IMR-90 (cell line): ENCODE data around the gene PCDHGA6. TPM values are rescaled to one million over a fixed set of nuclear protein-coding genes. Genes with fewer than 3 reads are reported as not detected.

Source experiments
- ATAC-seq: fragments of 200-7000 bp; cut with Tn5 transposase; 2 replicates; pipeline ENCODE4 v1.9.1; 2020; ENCODE audit warnings: low read depth, mild to moderate bottlenecking, moderate library complexity
- BruUV-seq: library from RNA; stranded (reverse); fragments of 400-500 nt; replicated peaks from 2 replicates; lab custom pipeline; 2021; lab: Mats Ljungman, UMichigan
- CTCF ChIA-PET: fragments of 300-600 bp; formaldehyde crosslinking; extraction: SDS; loops from one replicate; lab custom pipeline; 2021; ENCODE audit warnings: antibody characterized with exemption; lab: Yijun Ruan, JAX
- POLR2A ChIA-PET: fragments of 300-600 bp; sonication (Branson Sonifier 250); formaldehyde crosslinking; loops from one replicate; lab custom pipeline; 2022; ENCODE audit warnings: antibody characterized with exemption; ENCODE audit not compliant: unreplicated experiment; lab: Charles Lee
- DNase-seq: peaks from one replicate; pipeline ENCODE4 v3.0.0; 2013
- H2AFZ ChIP-seq: replicated peaks from 2 replicates; pipeline ENCODE3; 2013; ENCODE audit warnings: low read length, mild to moderate bottlenecking; ENCODE audit not compliant: poor library complexity
- H2AK5ac ChIP-seq: 2 replicates; pipeline ENCODE4 v1.6.1; 2013; ENCODE audit warnings: low read depth, low read length, inconsistent platforms
- H2AK9ac ChIP-seq: replicated peaks from 2 replicates; pipeline ENCODE3; 2013; ENCODE audit warnings: mild to moderate bottlenecking, low read depth, low read length, moderate library complexity; ENCODE audit not compliant: poor library complexity
- H2BK120ac ChIP-seq: 2 replicates; pipeline ENCODE4 v1.6.1; 2013; ENCODE audit warnings: low read depth, low read length, inconsistent platforms
- H2BK15ac ChIP-seq: 3 replicates; pipeline ENCODE4 v1.6.1; 2013; ENCODE audit warnings: low read depth, low read length, inconsistent platforms
- H2BK20ac ChIP-seq: 2 replicates; pipeline ENCODE4 v1.6.1; 2013; ENCODE audit warnings: low read depth, mild to moderate bottlenecking, inconsistent platforms, low read length, moderate library complexity
- H2BK5ac ChIP-seq: 2 replicates; pipeline ENCODE4 v1.6.1; 2013; ENCODE audit warnings: mild to moderate bottlenecking, low read depth, low read length, inconsistent platforms; ENCODE audit not compliant: poor library complexity, severe bottlenecking
- H3K14ac ChIP-seq: replicated peaks from 2 replicates; pipeline ENCODE4 v1.6.1; 2013; ENCODE audit warnings: low read depth, low read length, inconsistent platforms
- H3K18ac ChIP-seq: 2 replicates; pipeline ENCODE4 v1.6.1; 2013; ENCODE audit warnings: low read depth, low read length, control low read depth
- H3K23ac ChIP-seq: 2 replicates; pipeline ENCODE4 v1.6.1; 2013; ENCODE audit warnings: low read depth, low read length, inconsistent platforms
- H3K27ac ChIP-seq: 2 replicates; pipeline ENCODE4 v1.5.1; 2013; ENCODE audit warnings: mild to moderate bottlenecking, control low read depth, low read length; ENCODE audit not compliant: insufficient read depth
- H3K27me3 ChIP-seq: 2 replicates; pipeline ENCODE4 v1.6.1; 2013; ENCODE audit warnings: low read length; ENCODE audit not compliant: control insufficient read depth, insufficient read depth
- H3K36me3 ChIP-seq: 2 replicates; pipeline ENCODE4 v1.6.1; 2013; ENCODE audit warnings: low read length, mixed read lengths; ENCODE audit not compliant: control insufficient read depth, insufficient read depth
- H3K4ac ChIP-seq: 2 replicates; pipeline ENCODE4 v1.6.1; 2013; ENCODE audit warnings: low read depth, low read length, inconsistent platforms
- H3K4me1 ChIP-seq: 2 replicates; pipeline ENCODE4 v1.6.1; 2013; ENCODE audit warnings: low read length, mixed read lengths; ENCODE audit not compliant: control insufficient read depth, insufficient read depth
- H3K4me2 ChIP-seq: 2 replicates; pipeline ENCODE4 v1.6.1; 2013; ENCODE audit warnings: low read depth, mild to moderate bottlenecking, control low read depth, low read length, moderate library complexity
- H3K4me3 ChIP-seq: 2 replicates; pipeline ENCODE4 v1.5.1; 2013; ENCODE audit warnings: low read depth, mild to moderate bottlenecking, control low read depth, low read length, moderate library complexity; ENCODE audit not compliant: insufficient read depth
- H3K56ac ChIP-seq: 2 replicates; pipeline ENCODE4 v1.6.1; 2013; ENCODE audit warnings: low read length, inconsistent platforms; ENCODE audit not compliant: insufficient read depth; ENCODE audit errors: extremely low read depth
- H3K79me1 ChIP-seq, 2 experiments: 2 replicates each; pipeline ENCODE4 v1.6.1; 2013; ENCODE audit warnings: low read length in 2 of 2, inconsistent platforms in 1 of 2, low read depth in 1 of 2
- H3K9ac ChIP-seq: 2 replicates; pipeline ENCODE4 v1.6.1; 2013; ENCODE audit warnings: low read depth, low read length, control low read depth
- H3K9me1 ChIP-seq: 2 replicates; pipeline ENCODE4 v1.6.1; 2013; ENCODE audit warnings: low read length, inconsistent platforms; ENCODE audit not compliant: insufficient read depth
- H3K9me3 ChIP-seq: 2 replicates; pipeline ENCODE4 v1.6.1; 2013; ENCODE audit warnings: low read length; ENCODE audit not compliant: control insufficient read depth, insufficient read depth
- H4K20me1 ChIP-seq: 2 replicates; pipeline ENCODE4 v1.6.1; 2013; ENCODE audit warnings: low read length, inconsistent platforms; ENCODE audit not compliant: insufficient read depth
- H4K5ac ChIP-seq: 2 replicates; pipeline ENCODE4 v1.6.1; 2013; ENCODE audit warnings: mild to moderate bottlenecking, low read depth, low read length, control low read depth
- H4K8ac ChIP-seq, 2 experiments: 2 replicates each; pipeline ENCODE4 v1.6.1; 2013; ENCODE audit warnings: low read depth in 2 of 2, low read length in 2 of 2, control low read depth in 1 of 2, inconsistent platforms in 1 of 2
- H4K91ac ChIP-seq: 2 replicates; pipeline ENCODE4 v1.6.1; 2013; ENCODE audit warnings: low read depth, low read length, inconsistent platforms; ENCODE audit not compliant: insufficient read depth
- BHLHE40 ChIP-seq: fragments of 150-350 bp; IDR thresholded peaks from 2 replicates; pipeline ENCODE4 v1.6.1; 2016; ENCODE audit warnings: mild to moderate bottlenecking, low read depth, low read length
- CEBPB ChIP-seq: IDR thresholded peaks from 2 replicates; pipeline ENCODE4 v1.6.1; 2012; ENCODE audit warnings: low read depth, low read length, improper control_type of control experiment
- CHD1 ChIP-seq: IDR thresholded peaks from 2 replicates; pipeline ENCODE4 v1.6.1; 2012; ENCODE audit warnings: low read depth, low read length, improper control_type of control experiment
- FOS ChIP-seq: fragments of 150-350 bp; IDR thresholded peaks from 2 replicates; pipeline ENCODE4 v1.6.1; 2016; ENCODE audit warnings: low read depth, low read length
- MAFK ChIP-seq: IDR thresholded peaks from 2 replicates; pipeline ENCODE4 v1.6.1; 2012; ENCODE audit warnings: low read depth, low read length, improper control_type of control experiment
- MAZ ChIP-seq: IDR thresholded peaks from 2 replicates; pipeline ENCODE4 v1.6.1; 2012; ENCODE audit warnings: low read depth, mild to moderate bottlenecking, low read length, improper control_type of control experiment, moderate library complexity, borderline replicate concordance
- MXI1 ChIP-seq: IDR thresholded peaks from 2 replicates; pipeline ENCODE4 v1.6.1; 2012; ENCODE audit warnings: low read depth, mild to moderate bottlenecking, low read length, moderate library complexity, borderline replicate concordance
- NFE2L2 ChIP-seq: fragments of 150-350 bp; IDR thresholded peaks from 2 replicates; pipeline ENCODE4 v1.6.1; 2016; ENCODE audit warnings: low read depth, mild to moderate bottlenecking, low read length
- POLR2A ChIP-seq: IDR thresholded peaks from 2 replicates; pipeline ENCODE4 v1.6.1; 2012; ENCODE audit warnings: mild to moderate bottlenecking, low read depth, low read length
- RAD21 ChIP-seq: IDR thresholded peaks from 2 replicates; pipeline ENCODE4 v1.6.1; 2012; ENCODE audit warnings: low read length, improper control_type of control experiment
- RCOR1 ChIP-seq: IDR thresholded peaks from 2 replicates; pipeline ENCODE4 v1.6.1; 2012; ENCODE audit warnings: mild to moderate bottlenecking, low read length, improper control_type of control experiment; ENCODE audit not compliant: insufficient replicate concordance
- RFX5 ChIP-seq: IDR thresholded peaks from 2 replicates; pipeline ENCODE4 v1.8.0; 2012; ENCODE audit warnings: low read depth, mild to moderate bottlenecking, low read length, moderate library complexity
- SMC3 ChIP-seq: fragments of 150-350 bp; IDR thresholded peaks from 2 replicates; pipeline ENCODE4 v1.6.1; 2016; ENCODE audit warnings: low read depth, mild to moderate bottlenecking, antibody characterized with exemption, low read length, moderate library complexity
- WGBS, 2 experiments: methylation state at CpG; one replicate each; pipeline versions ENCODE4 v1.1.5 to v1.1.7; 2013; ENCODE audit warnings: missing lambda C conversion rate in 2 of 2; ENCODE audit not compliant: insufficient read length in 1 of 2; ENCODE audit errors: extremely low coverage in 2 of 2; 5-methylcytosine and 5-hydroxymethylcytosine counted together
- dilution Hi-C: fragments of 300-500 bp; cut with HindIII; formaldehyde crosslinking; loops from one replicate; pipeline ENCODE4 v1.14.3; 2018; ENCODE audit warnings: low sequenced_read_pairs; ENCODE audit not compliant: unreplicated experiment
- in situ Hi-C: fragments of 300-500 bp; cut with MboI; formaldehyde crosslinking; loops from 3 replicates; pipeline ENCODE4 v1.14.3; 2019; ENCODE audit warnings: low sequenced_read_pairs, inconsistent platforms, mixed read lengths
- intact Hi-C: fragments of 100-400 bp; cut with micrococcal nuclease; formaldehyde crosslinking; loops from 2 replicates; pipeline ENCODE4 v1.10.0; 2022
- polyA plus RNA-seq, 3 experiments: library from polyadenylated mRNA; depleted of rRNA; stranded (reverse); fragments of >200 nt; gene quantifications; 2 replicates each; pipeline ENCODE4 v1.2.3, GENCODE V29; 2012; ENCODE audit warnings: low replicate concordance in 1 of 3
- total RNA-seq: library from RNA; depleted of rRNA; stranded (reverse); fragments of >200 nt; gene quantifications from 2 replicates; pipeline ENCODE4 v1.2.3, GENCODE V29; 2012
- TF ChIP-seq, protein P1 (sequence below): conservative IDR thresholded peaks from 2 replicates; pipeline ENCODE4 v1.5.1; 2012; ENCODE audit warnings: mild to moderate bottlenecking, low read depth, low read length, improper control_type of control experiment
- TF ChIP-seq, protein P2 (sequence below): fragments of 150-350 bp; IDR thresholded peaks from 2 replicates; pipeline ENCODE4 v1.6.1; 2017; ENCODE audit warnings: mild to moderate bottlenecking, antibody characterized with exemption, low read length, low read depth

The PCDHGA6 gene
- total and polyA plus RNA-seq, 2 of the 4 experiments (the other 2 are of a cell fraction), result 4.1 to 4.7 TPM

DNA sequence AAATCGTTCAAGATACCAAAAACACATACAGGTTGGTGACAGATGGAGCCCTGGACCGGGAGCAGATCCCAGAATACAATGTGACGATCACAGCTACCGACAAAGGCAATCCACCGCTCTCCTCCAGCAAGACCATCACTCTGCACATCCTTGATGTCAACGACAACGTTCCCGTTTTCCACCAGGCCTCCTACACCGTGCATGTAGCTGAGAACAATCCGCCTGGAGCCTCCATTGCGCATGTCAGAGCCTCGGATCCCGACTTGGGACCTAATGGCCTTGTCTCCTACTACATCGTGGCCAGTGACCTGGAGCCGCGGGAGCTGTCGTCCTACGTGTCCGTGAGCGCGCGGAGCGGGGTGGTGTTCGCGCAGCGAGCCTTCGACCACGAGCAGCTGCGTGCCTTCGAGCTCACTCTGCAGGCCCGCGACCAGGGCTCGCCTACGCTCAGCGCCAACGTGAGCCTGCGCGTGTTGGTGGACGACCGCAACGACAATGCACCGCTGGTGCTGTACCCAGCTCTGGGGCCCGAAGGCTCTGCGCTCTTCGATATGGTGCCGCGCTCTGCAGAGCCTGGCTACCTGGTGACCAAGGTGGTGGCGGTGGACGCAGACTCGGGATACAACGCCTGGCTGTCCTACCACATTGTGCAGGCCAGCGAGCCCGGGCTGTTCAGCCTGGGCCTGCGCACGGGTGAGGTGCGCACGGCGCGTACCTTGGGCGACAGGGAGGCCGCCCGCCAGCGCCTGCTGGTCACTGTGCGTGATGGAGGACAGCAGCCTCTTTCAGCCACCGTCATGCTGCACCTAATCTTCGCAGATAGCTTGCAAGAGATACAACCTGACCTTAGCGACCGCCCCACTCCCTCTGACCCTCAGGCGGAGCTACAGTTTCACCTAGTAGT is 1.9 kb upstream of the PCDHGA6 start:
- H4K8ac ChIP-seq, result no peak overlapping the region
- H3K27me3 ChIP-seq, result no peaks in the 10 kb centered on the region
- no peak for DNase-seq
- intact Hi-C loops (no loop called here), in situ Hi-C loops (no loop called here), dilution Hi-C loops (no loop called here)
- no peak overlapping the region for H3K56ac ChIP-seq
- no peak overlapping the region for H2AK5ac ChIP-seq
- peaks cover 57% of the 10 kb centered on the region for H3K9me3 ChIP-seq
- no peak overlapping the region for H2BK15ac ChIP-seq
- H3K14ac ChIP-seq, result no peak overlapping the region
- H3K4me3 ChIP-seq, result no peak overlapping the region
- H2BK5ac ChIP-seq, result no peak overlapping the region
- peak overlapping the region; percentile 49 for H2AFZ ChIP-seq
- CTCF ChIA-PET, result interaction anchor here (1.3 kb wide), 1 partner anchor 192 kb away, joined by 4 read pairs; no protein-coding TSS in a partner anchor
- H3K9me1 ChIP-seq, result no peaks in the 10 kb centered on the region
- no peaks in the 10 kb centered on the region for H3K79me1 ChIP-seq
- H3K23ac ChIP-seq, result no peak overlapping the region
- no peak overlapping the region for H3K9ac ChIP-seq
- peaks cover 23% of the 10 kb centered on the region for H3K36me3 ChIP-seq
- H2BK120ac ChIP-seq, result no peak overlapping the region
- no peak overlapping the region for H2AK9ac ChIP-seq
- ATAC-seq, result no peak
- WGBS, 2 experiments, result 38% methylated on average over 53 of the region's 69 CpGs; no CpG with 5 or more reads in 1 of the 2 experiments
- no TSS peak for BruUV-seq
- H4K20me1 ChIP-seq, result no peaks in the 10 kb centered on the region
- POLR2A ChIA-PET, result no interaction called here
- H4K91ac ChIP-seq, result no peak overlapping the region
- no peak overlapping the region for H3K4ac ChIP-seq
- H3K4me1 ChIP-seq, result no peaks in the 10 kb centered on the region
- no peak overlapping the region for H2BK20ac ChIP-seq
- no peak overlapping the region for H3K27ac ChIP-seq
- H3K4me2 ChIP-seq, result no peak overlapping the region; the same call in 1 of the 2 replicates
- H4K5ac ChIP-seq, result no peak overlapping the region
- no peak overlapping the region for H3K18ac ChIP-seq
- TF ChIP-seq RFX5, result no peak
- no peak for TF ChIP-seq MAZ
- no peak for TF ChIP-seq FOS
- no peak for TF ChIP-seq POLR2A
- no peak for TF ChIP-seq CEBPB
- no peak for TF ChIP-seq RCOR1
- TF ChIP-seq, protein P1, sequence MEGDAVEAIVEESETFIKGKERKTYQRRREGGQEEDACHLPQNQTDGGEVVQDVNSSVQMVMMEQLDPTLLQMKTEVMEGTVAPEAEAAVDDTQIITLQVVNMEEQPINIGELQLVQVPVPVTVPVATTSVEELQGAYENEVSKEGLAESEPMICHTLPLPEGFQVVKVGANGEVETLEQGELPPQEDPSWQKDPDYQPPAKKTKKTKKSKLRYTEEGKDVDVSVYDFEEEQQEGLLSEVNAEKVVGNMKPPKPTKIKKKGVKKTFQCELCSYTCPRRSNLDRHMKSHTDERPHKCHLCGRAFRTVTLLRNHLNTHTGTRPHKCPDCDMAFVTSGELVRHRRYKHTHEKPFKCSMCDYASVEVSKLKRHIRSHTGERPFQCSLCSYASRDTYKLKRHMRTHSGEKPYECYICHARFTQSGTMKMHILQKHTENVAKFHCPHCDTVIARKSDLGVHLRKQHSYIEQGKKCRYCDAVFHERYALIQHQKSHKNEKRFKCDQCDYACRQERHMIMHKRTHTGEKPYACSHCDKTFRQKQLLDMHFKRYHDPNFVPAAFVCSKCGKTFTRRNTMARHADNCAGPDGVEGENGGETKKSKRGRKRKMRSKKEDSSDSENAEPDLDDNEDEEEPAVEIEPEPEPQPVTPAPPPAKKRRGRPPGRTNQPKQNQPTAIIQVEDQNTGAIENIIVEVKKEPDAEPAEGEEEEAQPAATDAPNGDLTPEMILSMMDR, result no peak
- TF ChIP-seq SMC3, result no peak
- TF ChIP-seq MAFK, result no peak
- TF ChIP-seq BHLHE40, result no peak
- no peak for TF ChIP-seq CHD1
- TF ChIP-seq NFE2L2, result no peak
- TF ChIP-seq, protein P2, sequence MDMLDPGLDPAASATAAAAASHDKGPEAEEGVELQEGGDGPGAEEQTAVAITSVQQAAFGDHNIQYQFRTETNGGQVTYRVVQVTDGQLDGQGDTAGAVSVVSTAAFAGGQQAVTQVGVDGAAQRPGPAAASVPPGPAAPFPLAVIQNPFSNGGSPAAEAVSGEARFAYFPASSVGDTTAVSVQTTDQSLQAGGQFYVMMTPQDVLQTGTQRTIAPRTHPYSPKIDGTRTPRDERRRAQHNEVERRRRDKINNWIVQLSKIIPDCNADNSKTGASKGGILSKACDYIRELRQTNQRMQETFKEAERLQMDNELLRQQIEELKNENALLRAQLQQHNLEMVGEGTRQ, result no peak
- no peak for TF ChIP-seq MXI1
- no peak for TF ChIP-seq RAD21
